Keratinocyte (primary cell): ENCODE measurements around the gene RRP1. TPM values are rescaled to one million over a fixed set of nuclear protein-coding genes. Genes with fewer than 3 reads are reported as not detected.

Experiments used
- DNase-seq: peaks from one replicate; pipeline ENCODE4 v3.0.0-alpha.2; 2011; ENCODE audit warnings: low read depth, missing footprints, low spot score
- FAIRE-seq: peaks from 2 replicates; lab custom pipeline; 2011; peaks lifted over from hg19 to GRCh38; lab: Jason Lieb, UNC
- H2AFZ ChIP-seq: 2 replicates; pipeline ENCODE4 v1.6.0; 2012; ENCODE audit warnings: low read length, control low read depth, inconsistent platforms; ENCODE audit not compliant: control insufficient read depth
- H3K27ac ChIP-seq: 2 replicates; pipeline ENCODE4 v1.5.1; 2011; ENCODE audit warnings: low read length; ENCODE audit not compliant: control insufficient read depth, insufficient read depth
- H3K27me3 ChIP-seq: 3 replicates; pipeline ENCODE4 v1.6.0; 2011; ENCODE audit warnings: low read length; ENCODE audit not compliant: control insufficient read depth, insufficient read depth; ENCODE audit errors: extremely low read depth
- H3K36me3 ChIP-seq, 2 experiments: 2 replicates in 1 of 2; 3 replicates in 1 of 2; pipeline ENCODE4 v1.5.1; 2011; ENCODE audit warnings: low read length in 2 of 2, mild to moderate bottlenecking in 1 of 2; ENCODE audit not compliant: control insufficient read depth in 2 of 2, insufficient read depth in 2 of 2; ENCODE audit errors: extremely low read depth in 1 of 2
- H3K4me1 ChIP-seq: 3 replicates; pipeline ENCODE4 v1.5.1; 2011; ENCODE audit warnings: low read length; ENCODE audit not compliant: control insufficient read depth, insufficient read depth; ENCODE audit errors: extremely low read depth
- H3K4me2 ChIP-seq: 3 replicates; pipeline ENCODE4 v1.6.0; 2011; ENCODE audit warnings: low read depth, low read length; ENCODE audit not compliant: control insufficient read depth, insufficient read depth; ENCODE audit errors: extremely low read depth
- H3K4me3 ChIP-seq, 3 experiments: fragments of 200-600 bp in 1 of 3; sonication (generic) in 1 of 3; 2 replicates in 2 of 3; 3 replicates in 1 of 3; pipeline ENCODE4 v1.5.1; 2011 to 2016; ENCODE audit warnings: low read length in 3 of 3, mild to moderate bottlenecking in 3 of 3, control low read depth in 2 of 3, inconsistent platforms in 1 of 3, low read depth in 1 of 3, mixed read lengths in 1 of 3, mixed run types in 1 of 3, moderate library complexity in 1 of 3; ENCODE audit not compliant: control insufficient read depth in 2 of 3, insufficient read depth in 2 of 3; ENCODE audit errors: extremely low read depth in 1 of 3
- H3K79me2 ChIP-seq: 2 replicates; pipeline ENCODE4 v1.6.0; 2012; ENCODE audit warnings: low read length; ENCODE audit not compliant: control insufficient read depth, insufficient read depth
- H3K9ac ChIP-seq: 3 replicates; pipeline ENCODE4 v1.6.0; 2011; ENCODE audit warnings: low read length; ENCODE audit not compliant: control insufficient read depth, insufficient read depth; ENCODE audit errors: extremely low read depth
- H3K9me1 ChIP-seq: 3 replicates; pipeline ENCODE4 v1.6.0; 2011; ENCODE audit warnings: low read length; ENCODE audit not compliant: control insufficient read depth, insufficient read depth; ENCODE audit errors: extremely low read depth
- H3K9me3 ChIP-seq: 2 replicates; pipeline ENCODE4 v1.5.1; 2012; ENCODE audit warnings: low read depth, low read length; ENCODE audit not compliant: control insufficient read depth
- H4K20me1 ChIP-seq: 3 replicates; pipeline ENCODE4 v1.6.0; 2011; ENCODE audit warnings: low read length; ENCODE audit not compliant: control insufficient read depth, insufficient read depth; ENCODE audit errors: extremely low read depth
- CTCF ChIP-seq, 3 experiments: IDR thresholded peaks in 1 of 3; conservative IDR thresholded peaks in 1 of 3; optimal IDR thresholded peaks in 1 of 3; 2 replicates in 2 of 3; 3 replicates in 1 of 3; pipeline versions ENCODE3 to v1.5.1; 2011; ENCODE audit warnings: low read length in 3 of 3, mild to moderate bottlenecking in 3 of 3, moderate library complexity in 2 of 3, control low read depth in 1 of 3, inconsistent platforms in 1 of 3; ENCODE audit not compliant: insufficient read depth in 2 of 3; ENCODE audit errors: extremely low read depth in 1 of 3
- EZH2 ChIP-seq: IDR thresholded peaks from one replicate; pipeline ENCODE4 v1.6.1; 2012; ENCODE audit warnings: inconsistent platforms, mild to moderate bottlenecking, low read length, moderate library complexity
- dilution Hi-C: fragments of 300-500 bp; cut with MboI; formaldehyde crosslinking; loops from one replicate; pipeline ENCODE4 v1.7.0; 2020; ENCODE audit warnings: low sequenced_read_pairs; ENCODE audit not compliant: extremely low pct_ligation_motif_present
- polyA plus RNA-seq, 5 experiments: library from polyadenylated mRNA; depleted of rRNA in 3 of 5; stranded (reverse) in 3 of 5; stranded (forward) in 1 of 5; unstranded in 1 of 5; fragments of >200 nt; gene quantifications; 1 replicate in 1 of 5; 2 replicates in 3 of 5; 3 replicates in 1 of 5; pipeline versions ENCODE4 v1.2.1 to v1.2.3, GENCODE V29; 2011 to 2012; ENCODE audit warnings: missing spikeins in 2 of 5, low read depth in 1 of 5, low replicate concordance in 1 of 5

The RRP1 gene
- polyA plus RNA-seq, 1 donor (not counting 4 experiments of a cell fraction or from before 2014, with no cell fraction given), result 25.0 TPM

GRCh38 chr21:43816611-43817071 lies 27.3 kb downstream of the RRP1 start:
- no peak overlapping the region for H3K9ac ChIP-seq
- FAIRE-seq (no peak), DNase-seq (no peak)
- no peak overlapping the region for H3K4me2 ChIP-seq
- H3K9me1 ChIP-seq, result no peaks in the 10 kb centered on the region
- peaks cover 2% of the 10 kb centered on the region for H3K9me3 ChIP-seq
- TF ChIP-seq EZH2 (no peak), CTCF (optimal IDR thresholded peaks at IDR 0.05 in 1 of 3, IDR thresholded peaks at IDR 0.05 in 1 of 3, conservative IDR thresholded peaks at IDR 0.05 in 1 of 3; ENCODE audit: extremely low read depth in 1 of 3, insufficient read depth in 2 of 3, low read length in 3 of 3) (no peak)
- no peak overlapping the region for H3K4me3 ChIP-seq
- no peaks in the 10 kb centered on the region for H4K20me1 ChIP-seq
- dilution Hi-C loops, result no loop called here
- H3K27me3 ChIP-seq, result no peaks in the 10 kb centered on the region
- H3K36me3 ChIP-seq, result no peaks in the 10 kb centered on the region
- H2AFZ ChIP-seq, result no peak overlapping the region
- peaks cover 24% of the 10 kb centered on the region for H3K4me1 ChIP-seq
- no peak overlapping the region for H3K27ac ChIP-seq
- H3K79me2 ChIP-seq, result no peaks in the 10 kb centered on the region

GRCh38 chr21:43817157-43818086 lies 28.0 kb downstream of the RRP1 start:
- Histone ChIP-seq H2AFZ (no peak overlapping the region), H3K4me2 (no peak overlapping the region), H4K20me1 (no peaks in the 10 kb centered on the region), H3K27ac (no peak overlapping the region), H3K4me3 (no peak overlapping the region), H3K9me3 (peaks cover 2% of the 10 kb centered on the region), H3K36me3 (no peaks in the 10 kb centered on the region), H3K27me3 (no peaks in the 10 kb centered on the region), H3K9ac (no peak overlapping the region), H3K4me1 (peaks cover 16% of the 10 kb centered on the region), H3K79me2 (no peaks in the 10 kb centered on the region), H3K9me1 (no peaks in the 10 kb centered on the region)
- dilution Hi-C loops, result no loop called here
- FAIRE-seq (no peak), DNase-seq (no peak)
- TF ChIP-seq EZH2 (no peak), CTCF (optimal IDR thresholded peaks at IDR 0.05 in 1 of 3, IDR thresholded peaks at IDR 0.05 in 1 of 3, conservative IDR thresholded peaks at IDR 0.05 in 1 of 3; ENCODE audit: extremely low read depth in 1 of 3, insufficient read depth in 2 of 3, low read length in 3 of 3) (no peak)
